H9 (cell line): Measurements from ENCODE around the gene PDZD7. TPM values are rescaled to one million over a fixed set of nuclear protein-coding genes. Genes with fewer than 3 reads are reported as not detected.

Source experiments
- DNase-seq: peaks from one replicate; pipeline ENCODE4 v3.0.0-alpha.2; 2017
- H2AFZ ChIP-seq: one replicate; pipeline ENCODE4 v1.6.1; 2013; ENCODE audit warnings: mild to moderate bottlenecking, low read length, control low read depth, moderate library complexity
- H2AK5ac ChIP-seq: 2 replicates; pipeline ENCODE4 v1.6.1; 2013; ENCODE audit warnings: low read length, control low read depth, mixed read lengths; ENCODE audit not compliant: insufficient read length
- H2BK120ac ChIP-seq: one replicate; pipeline ENCODE4 v1.6.1; 2013; ENCODE audit warnings: low read depth, mild to moderate bottlenecking, low read length, control low read depth, inconsistent platforms; ENCODE audit not compliant: poor library complexity, severe bottlenecking
- H2BK12ac ChIP-seq: 2 replicates; pipeline ENCODE4 v1.6.1; 2013; ENCODE audit warnings: low read length, control low read depth, mixed read lengths, low read depth; ENCODE audit not compliant: insufficient read length
- H2BK15ac ChIP-seq: 2 replicates; pipeline ENCODE4 v1.6.1; 2013; ENCODE audit warnings: low read depth, low read length, control low read depth
- H2BK20ac ChIP-seq: one replicate; pipeline ENCODE4 v1.6.1; 2013; ENCODE audit warnings: low read depth, mild to moderate bottlenecking, low read length, control low read depth, inconsistent platforms; ENCODE audit not compliant: poor library complexity, severe bottlenecking
- H2BK5ac ChIP-seq: 2 replicates; pipeline ENCODE4 v1.6.1; 2013; ENCODE audit warnings: low read length, control low read depth, mixed read lengths; ENCODE audit not compliant: insufficient read length
- H3K14ac ChIP-seq: 2 replicates; pipeline ENCODE4 v1.6.1; 2013; ENCODE audit warnings: low read length, control low read depth; ENCODE audit not compliant: insufficient read depth
- H3K18ac ChIP-seq: 2 replicates; pipeline ENCODE4 v1.6.1; 2013; ENCODE audit warnings: low read depth, mild to moderate bottlenecking, mixed read lengths, low read length, control low read depth; ENCODE audit not compliant: insufficient read length
- H3K23ac ChIP-seq: 2 replicates; pipeline ENCODE4 v1.6.1; 2013; ENCODE audit warnings: low read length, control low read depth, mixed read lengths, low read depth; ENCODE audit not compliant: insufficient read length
- H3K23me2 ChIP-seq: 2 replicates; pipeline ENCODE4 v1.6.1; 2013; ENCODE audit warnings: low read depth, mild to moderate bottlenecking, mixed read lengths, low read length, control low read depth; ENCODE audit not compliant: insufficient read length, poor library complexity, severe bottlenecking
- H3K27ac ChIP-seq: 2 replicates; pipeline ENCODE4 v1.5.1; 2013; ENCODE audit warnings: low read length, control low read depth, mixed read lengths, low read depth; ENCODE audit not compliant: insufficient read length
- H3K27me3 ChIP-seq: 2 replicates; pipeline ENCODE4 v1.6.1; 2013; ENCODE audit warnings: low read length, control low read depth, inconsistent platforms; ENCODE audit not compliant: insufficient read depth
- H3K4ac ChIP-seq: 2 replicates; pipeline ENCODE4 v1.6.1; 2013; ENCODE audit warnings: low read depth, mild to moderate bottlenecking, control low read depth, inconsistent platforms, low read length, moderate library complexity
- H3K4me1 ChIP-seq: 2 replicates; pipeline ENCODE4 v1.6.1; 2013; ENCODE audit warnings: low read length, control low read depth, inconsistent platforms; ENCODE audit not compliant: insufficient read depth
- H3K4me2 ChIP-seq: 2 replicates; pipeline ENCODE4 v1.6.1; 2013; ENCODE audit warnings: low read length, control low read depth, mixed read lengths; ENCODE audit not compliant: insufficient read length, insufficient read depth
- H3K56ac ChIP-seq: 2 replicates; pipeline ENCODE4 v1.6.1; 2013; ENCODE audit warnings: low read depth, mild to moderate bottlenecking, mixed read lengths, low read length, control low read depth; ENCODE audit not compliant: insufficient read length
- H3K79me1 ChIP-seq: 2 replicates; pipeline ENCODE4 v1.6.1; 2013; ENCODE audit warnings: low read depth, mild to moderate bottlenecking, moderate library complexity, low read length, control low read depth, inconsistent platforms; ENCODE audit not compliant: insufficient read depth, poor library complexity, severe bottlenecking
- H3K79me2 ChIP-seq: 2 replicates; pipeline ENCODE4 v1.6.1; 2013; ENCODE audit warnings: low read length, control low read depth, inconsistent platforms; ENCODE audit not compliant: insufficient read depth
- H3K9ac ChIP-seq: 2 replicates; pipeline ENCODE4 v1.6.1; 2013; ENCODE audit warnings: low read length, control low read depth, mixed read lengths; ENCODE audit not compliant: insufficient read length; ENCODE audit errors: extremely low read depth
- H3K9me3 ChIP-seq: one replicate; pipeline ENCODE4 v1.6.1; 2013; ENCODE audit warnings: low read depth, low read length, inconsistent platforms; ENCODE audit not compliant: control insufficient read depth
- H3T11ph ChIP-seq: one replicate; pipeline ENCODE4 v1.6.1; 2013; ENCODE audit warnings: mild to moderate bottlenecking, low read length, control low read depth, inconsistent platforms
- H4K20me1 ChIP-seq: one replicate; pipeline ENCODE4 v1.6.1; 2013; ENCODE audit not compliant: control insufficient read depth, insufficient read length, insufficient read depth
- H4K5ac ChIP-seq: 2 replicates; pipeline ENCODE4 v1.6.1; 2013; ENCODE audit warnings: low read depth, mild to moderate bottlenecking, mixed read lengths, low read length, control low read depth; ENCODE audit not compliant: insufficient read length
- H4K8ac ChIP-seq: replicated peaks from 2 replicates; pipeline ENCODE4 v1.6.1; 2013; ENCODE audit warnings: low read length, control low read depth, mixed read lengths, low read depth; ENCODE audit not compliant: insufficient read length
- H4K91ac ChIP-seq: 2 replicates; pipeline ENCODE4 v1.6.1; 2013; ENCODE audit warnings: low read depth, mild to moderate bottlenecking, moderate library complexity, mixed read lengths, low read length, control low read depth; ENCODE audit not compliant: insufficient read length
- H3K27ac Mint-ChIP-seq, 3 experiments: 2 replicates in 2 of 3; 3 replicates in 1 of 3; pipeline ENCODE4 v1.8.0; 2020 to 2021; ENCODE audit warnings: mixed read lengths in 3 of 3, mild to moderate bottlenecking in 1 of 3, moderate library complexity in 1 of 3
- H3K27me3 Mint-ChIP-seq: 2 replicates; pipeline ENCODE4 v1.8.0; 2021; ENCODE audit warnings: low read depth, mild to moderate bottlenecking, moderate library complexity, mixed read lengths
- H3K36me3 Mint-ChIP-seq, 3 experiments: 2 replicates in 2 of 3; 3 replicates in 1 of 3; pipeline ENCODE4 v1.8.0; 2020 to 2021; ENCODE audit warnings: low read depth in 3 of 3, mixed read lengths in 3 of 3; ENCODE audit not compliant: insufficient read depth in 1 of 3
- H3K4me1 Mint-ChIP-seq, 2 experiments: 2 replicates each; pipeline ENCODE4 v1.8.0; 2020; ENCODE audit warnings: mixed read lengths in 2 of 2
- H3K4me3 Mint-ChIP-seq, 2 experiments: 2 replicates in 1 of 2; 3 replicates in 1 of 2; pipeline ENCODE4 v1.8.0; 2020 to 2021; ENCODE audit warnings: mild to moderate bottlenecking in 2 of 2, mixed read lengths in 2 of 2, moderate library complexity in 1 of 2
- H3K9me3 Mint-ChIP-seq, 2 experiments: 2 replicates in 1 of 2; 3 replicates in 1 of 2; pipeline ENCODE4 v1.8.0; 2020; ENCODE audit warnings: mild to moderate bottlenecking in 2 of 2, mixed read lengths in 2 of 2, moderate library complexity in 1 of 2
- CTCF ChIP-seq: fragments of 200-600 bp; sonication (generic); conservative IDR thresholded peaks from 3 replicates; pipeline ENCODE4 v1.8.0; 2021; ENCODE audit warnings: antibody characterized with exemption, mild to moderate bottlenecking
- WGBS: extraction: QIAGEN DNeasy Blood & Tissue Kit; methylation state at CpG from one replicate; pipeline ENCODE4 v1.1.7; 2013; ENCODE audit warnings: missing lambda C conversion rate, low lambda C conversion rate, mixed read lengths; ENCODE audit not compliant: insufficient read length; ENCODE audit errors: extremely low coverage; 5-methylcytosine and 5-hydroxymethylcytosine counted together
- total RNA-seq: library from RNA; stranded (reverse); gene quantifications from 2 replicates; pipeline ENCODE4 v1.2.1, GENCODE V29; 2021

The PDZD7 gene
- total RNA-seq, 1 experiment from 2014 or later, result 2.0 TPM

GRCh38 chr10:100982916-100983830 lies 47.8 kb downstream of the PDZD7 start:
- no peak overlapping the region for H4K8ac ChIP-seq
- peaks cover 7% of the 10 kb centered on the region for H3K23me2 ChIP-seq
- peaks cover 0 to 2% of the 10 kb centered on the region in 2 experiments; a peak in 3 of 5 replicates for H3K9me3 Mint-ChIP-seq
- no peak overlapping the region for H2BK5ac ChIP-seq
- H3K9me3 ChIP-seq, result no peaks in the 10 kb centered on the region
- H2AK5ac ChIP-seq, result no peak overlapping the region
- H3K18ac ChIP-seq, result no peak overlapping the region
- H3K23ac ChIP-seq, result no peak overlapping the region
- H3K27me3 ChIP-seq, result no peaks in the 10 kb centered on the region
- H2BK20ac ChIP-seq, result no peak overlapping the region
- H3K56ac ChIP-seq, result no peak overlapping the region
- peaks cover 6 to 10% of the 10 kb centered on the region in 2 experiments for H3K4me1 Mint-ChIP-seq
- no peak for TF ChIP-seq CTCF
- H3K4me3 Mint-ChIP-seq, result no peak overlapping the region
- H3K79me2 ChIP-seq, result peaks cover 6% of the 10 kb centered on the region; the same call in 1 of the 2 replicates
- H2BK120ac ChIP-seq, result no peak overlapping the region
- H3K27ac Mint-ChIP-seq, result no peak overlapping the region
- no CpG with 5 or more reads among the region's 24 CpGs for WGBS
- no peak overlapping the region for H3K9ac ChIP-seq
- peaks cover 1% of the 10 kb centered on the region for H3K79me1 ChIP-seq
- H2BK12ac ChIP-seq, result no peak overlapping the region
- H4K91ac ChIP-seq, result no peak overlapping the region
- peaks cover 8 to 35% (median 34%) of the 10 kb centered on the region in 3 experiments; a peak in 6 of 7 replicates for H3K36me3 Mint-ChIP-seq
- no peak overlapping the region for H2BK15ac ChIP-seq
- no peak overlapping the region for H3K4ac ChIP-seq
- H3K27ac ChIP-seq, result no peak overlapping the region
- DNase-seq, result peak; percentile 12
- H3K4me2 ChIP-seq, result no peak overlapping the region
- no peaks in the 10 kb centered on the region; the same call in 1 of the 2 replicates for H3K4me1 ChIP-seq
- H4K5ac ChIP-seq, result no peak overlapping the region
- no peaks in the 10 kb centered on the region for H3K27me3 Mint-ChIP-seq
- no peak overlapping the region for H3K14ac ChIP-seq
- no peaks in the 10 kb centered on the region for H4K20me1 ChIP-seq
- H3T11ph ChIP-seq, result no peak overlapping the region
- H2AFZ ChIP-seq, result no peak overlapping the region
